Erythroblast (primary cell): ENCODE measurements around the gene SPRTN.

Source experiments
- DNase-seq, 2 experiments: peaks; one replicate each; lab custom pipeline; 2025; lab: John Stamatoyannopoulos, UW
- GATA1 ChIP-seq: IDR thresholded peaks from 2 replicates; pipeline ENCODE4 v1.6.1; 2011; ENCODE audit warnings: low read depth, mild to moderate bottlenecking, control low read depth, low read length, moderate library complexity
- POLR2A ChIP-seq: IDR thresholded peaks from 2 replicates; pipeline ENCODE4 v1.6.1; 2011; ENCODE audit warnings: mild to moderate bottlenecking, low read length

Gene SPRTN

DNA sequence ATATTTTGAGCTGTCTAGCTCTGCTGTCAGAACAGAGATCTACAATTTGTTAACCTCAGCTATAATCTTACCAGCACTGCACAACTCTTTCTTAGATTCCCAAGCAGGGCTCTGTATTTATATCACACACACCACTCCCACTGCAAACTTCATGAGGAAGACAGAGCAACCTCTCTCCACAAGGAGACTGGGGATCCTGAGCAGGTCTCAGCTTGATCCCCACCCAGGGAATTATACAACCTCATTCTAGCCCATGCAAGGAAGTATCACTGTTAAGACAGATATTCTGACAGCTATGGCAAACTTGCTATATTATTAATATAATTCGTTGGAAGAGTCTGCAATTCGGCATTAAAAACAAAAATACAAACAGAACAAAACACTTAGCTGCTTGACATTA lies 43.6 kb downstream of the SPRTN start:
- no peak for TF ChIP-seq POLR2A
- no peak for TF ChIP-seq GATA1
- DNase-seq, result no peak

GRCh38 chr1:231382426-231382825 lies 44.3 kb downstream of the SPRTN start:
- no peak for TF ChIP-seq POLR2A
- TF ChIP-seq GATA1, result no peak
- no peak for DNase-seq

DNA sequence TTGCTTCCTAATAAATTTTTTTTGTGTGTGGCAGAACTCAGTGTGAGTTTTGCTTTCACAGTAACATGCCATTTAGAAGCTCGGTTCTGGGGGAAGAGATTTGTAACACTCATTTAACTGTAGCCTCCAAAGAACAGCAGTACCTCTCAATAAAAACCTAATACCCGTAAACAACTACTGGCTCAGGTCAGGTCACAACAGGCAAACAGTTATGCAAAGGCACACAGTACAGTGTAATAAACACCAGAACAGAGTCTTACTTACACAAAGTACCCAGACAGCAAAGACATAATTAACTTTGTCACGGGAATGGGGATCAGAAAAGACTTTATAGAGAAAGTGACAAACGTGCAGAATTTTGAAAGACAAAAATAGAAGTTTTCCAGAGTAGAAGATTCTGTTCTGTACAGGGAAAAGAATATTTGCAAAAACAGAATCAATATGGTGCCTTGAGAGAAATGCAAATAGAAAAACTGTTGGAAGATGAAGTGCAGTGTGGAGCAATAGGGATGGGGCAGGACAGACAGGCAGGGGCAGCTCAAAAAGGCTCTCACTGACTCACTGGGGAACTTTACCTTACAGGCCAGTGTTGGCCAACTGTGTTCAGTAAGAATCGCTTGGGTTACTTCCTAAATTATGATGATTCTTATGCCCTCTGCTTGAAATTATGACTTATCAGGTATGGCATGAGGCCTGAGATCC lies 45.2 kb downstream of the SPRTN start:
- no peak for DNase-seq
- TF ChIP-seq GATA1, result no peak
- TF ChIP-seq POLR2A, result no peak

- DNase-seq, result no peak
- TF ChIP-seq GATA1 (no peak), POLR2A (no peak)
These were observed 46.8 kb downstream of the SPRTN start for GRCh38 chr1:231384696-231385415.

DNA sequence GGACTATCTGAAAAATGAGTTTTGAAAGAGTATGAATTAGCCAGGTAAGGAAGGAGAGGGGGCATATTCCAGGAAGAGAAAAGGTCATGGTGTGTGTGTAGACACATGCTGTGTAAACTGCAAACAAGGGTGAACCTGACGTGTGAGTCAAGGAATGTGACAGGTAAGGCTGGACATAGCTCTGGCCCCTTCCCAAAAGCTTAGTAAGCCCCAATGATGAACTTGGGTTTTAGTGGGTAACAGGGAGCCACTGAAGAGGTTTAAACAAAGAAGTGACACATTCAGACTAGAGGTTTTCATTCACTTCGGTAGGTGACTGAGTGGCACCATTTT lies 47.3 kb downstream of the SPRTN start:
- no peak for DNase-seq
- TF ChIP-seq GATA1, result no peak
- no peak for TF ChIP-seq POLR2A

DNA sequence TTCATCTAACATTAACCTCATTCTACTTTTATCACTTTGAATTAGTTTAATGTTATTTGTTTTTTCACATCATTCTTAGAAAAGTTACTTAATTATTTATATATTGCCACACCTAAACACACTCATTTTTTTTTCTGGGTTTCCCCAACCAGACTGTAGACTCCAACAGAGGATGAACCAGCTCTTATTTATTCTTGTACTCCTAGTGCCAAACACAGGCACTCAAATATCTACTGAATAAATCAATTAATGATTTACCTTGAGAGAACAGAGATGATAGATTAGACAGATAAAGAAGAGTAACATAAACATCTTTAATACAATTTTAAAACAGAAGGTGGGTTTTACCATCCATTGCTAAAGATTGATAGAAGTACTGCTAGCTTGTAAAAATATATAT lies 48.4 kb downstream of the SPRTN start:
- DNase-seq, result no peak
- TF ChIP-seq POLR2A, result no peak

DNA sequence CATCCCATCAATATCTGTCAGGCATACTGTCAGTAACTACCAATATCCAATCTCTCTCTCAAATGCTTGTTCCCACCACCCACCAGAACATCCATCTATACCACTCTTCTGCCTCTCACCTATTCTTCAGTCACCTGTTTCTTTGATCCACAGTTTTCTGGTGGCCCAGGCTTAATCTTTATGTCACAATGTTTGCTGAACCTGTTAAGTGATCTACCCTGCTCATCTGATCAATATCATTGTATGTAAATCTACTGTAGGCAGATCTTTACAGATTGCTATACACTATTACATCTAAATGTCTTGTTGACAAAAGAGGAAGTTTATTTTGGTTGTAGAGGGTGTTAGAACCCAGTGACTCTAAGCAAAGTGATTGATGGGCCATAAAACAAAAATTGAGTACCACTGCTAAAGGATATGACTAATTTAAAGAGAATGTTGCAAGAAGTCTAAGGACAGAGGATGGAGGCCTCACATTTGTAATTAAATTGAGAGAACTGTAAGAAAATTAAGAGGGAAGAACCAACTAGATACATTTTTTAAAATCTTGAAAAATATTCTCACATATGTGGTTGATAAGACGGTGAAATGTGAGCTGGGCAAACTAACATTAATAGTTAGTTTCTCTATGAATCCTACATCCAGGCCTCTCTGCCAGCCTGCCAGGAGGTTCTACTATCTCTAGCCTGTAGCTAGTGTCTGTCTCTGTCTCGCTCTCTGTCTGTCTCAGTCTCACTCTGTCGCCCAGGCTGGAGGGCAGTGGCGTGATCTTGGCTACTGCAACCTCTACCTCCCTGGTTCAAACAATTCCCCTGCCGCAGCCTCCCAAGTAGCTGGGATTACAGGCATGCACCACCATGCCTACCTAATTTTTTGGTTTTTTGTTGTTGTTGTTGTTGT lies 49.9 kb downstream of the SPRTN start:
- TF ChIP-seq POLR2A (no peak), GATA1 (no peak)
- DNase-seq, result no peak

- TF ChIP-seq POLR2A (no peak), GATA1 (no peak)
- DNase-seq, result no peak
These were observed 52.0 kb downstream of the SPRTN start for GRCh38 chr1:231390071-231390470.

DNA sequence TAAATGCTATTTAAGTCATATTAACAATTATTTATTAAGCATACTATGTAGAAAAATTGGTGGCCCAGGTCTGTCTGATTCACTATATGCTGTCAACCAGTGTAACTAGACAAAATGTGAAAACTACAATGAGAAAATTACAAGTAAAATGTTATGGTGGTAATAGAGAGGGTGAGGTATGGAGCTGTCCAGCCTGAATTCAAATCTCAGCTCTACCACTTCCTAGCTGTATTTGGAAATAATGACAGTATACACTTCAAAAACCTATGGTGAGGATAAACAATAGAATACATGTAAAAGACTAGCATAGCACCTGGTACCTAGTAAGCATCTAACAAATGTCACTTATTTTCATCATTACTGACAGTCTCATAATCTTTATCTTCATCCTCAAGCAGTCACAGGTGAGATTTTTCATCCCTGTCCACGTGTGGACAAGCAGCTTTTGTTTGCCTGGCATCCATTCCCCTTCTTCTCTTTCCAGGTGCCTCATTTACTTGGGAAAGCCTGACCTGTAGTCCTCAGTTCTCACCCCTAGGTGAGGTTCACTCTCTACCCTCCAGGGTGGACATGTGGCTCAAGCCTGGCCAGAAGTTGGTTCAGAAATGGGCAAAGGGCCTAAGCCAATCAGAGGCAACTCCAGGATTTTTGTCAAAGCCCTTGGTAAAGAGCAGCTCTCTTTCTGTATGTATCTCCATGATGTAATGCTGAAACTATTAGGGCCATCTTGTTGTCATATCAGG lies 54.5 kb downstream of the SPRTN start:
- TF ChIP-seq GATA1 (no peak), POLR2A (no peak)
- no peak for DNase-seq

- DNase-seq, result no peak
- no peak for TF ChIP-seq GATA1
- no peak for TF ChIP-seq POLR2A
These were observed 55.6 kb downstream of the SPRTN start for GRCh38 chr1:231393668-231394067.

DNA sequence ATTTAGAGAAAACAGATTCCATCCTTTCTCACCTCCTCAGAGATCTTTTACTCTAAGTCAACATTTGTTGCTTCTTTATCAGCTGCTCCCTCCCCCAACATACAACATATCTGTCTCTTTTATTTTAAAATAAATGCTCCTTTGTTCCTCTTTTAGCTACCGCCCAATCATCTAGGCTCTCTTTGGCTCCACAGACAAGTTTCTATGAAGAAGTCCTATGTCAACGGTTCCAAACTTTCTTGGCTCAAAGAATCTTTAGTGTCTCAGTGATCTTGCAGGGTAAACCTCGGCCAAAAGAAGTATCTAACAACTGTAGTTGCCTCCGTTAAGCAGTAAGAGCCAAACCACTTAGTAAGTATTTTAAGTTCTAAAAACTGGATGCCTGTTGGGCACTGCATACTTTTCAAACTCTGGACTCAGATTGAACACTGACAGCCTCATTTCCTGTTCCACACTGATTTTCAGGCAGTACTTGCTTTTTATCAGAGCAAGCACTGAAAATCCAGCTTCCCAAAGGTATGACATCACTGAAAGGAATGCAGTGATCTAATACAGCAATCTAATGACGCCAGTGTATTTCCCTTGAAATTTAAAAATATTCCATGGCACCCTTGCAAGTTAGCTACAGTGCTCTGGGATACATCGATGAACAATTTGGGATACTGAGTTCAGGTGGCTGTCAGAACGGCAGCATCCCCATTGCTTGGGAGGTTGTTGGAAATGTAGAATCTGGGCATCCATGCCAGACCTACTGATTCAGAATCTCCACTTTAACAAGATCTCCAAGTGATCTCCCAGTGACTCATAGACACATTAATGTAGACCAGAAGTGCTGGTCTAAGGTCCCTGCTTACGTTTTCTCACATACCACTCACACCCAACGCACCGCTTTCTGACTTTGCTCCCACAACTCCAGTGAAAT lies 57.2 kb downstream of the SPRTN start:
- no peak for DNase-seq
- no peak for TF ChIP-seq GATA1
- no peak for TF ChIP-seq POLR2A

- no peak for DNase-seq
- TF ChIP-seq POLR2A (no peak), GATA1 (no peak)
These were observed 57.9 kb downstream of the SPRTN start for GRCh38 chr1:231395998-231396390.

- DNase-seq, result no peak
- TF ChIP-seq GATA1 (no peak), POLR2A (no peak)
These were observed 58.5 kb downstream of the SPRTN start for GRCh38 chr1:231396643-231397042.
